MCF 10A (cell line): Measurements from ENCODE around the gene ENO4. TPM values are rescaled to one million over a fixed set of nuclear protein-coding genes. Genes with fewer than 3 reads are reported as not detected.

ENCODE experiments used
- BruUV-seq: library from RNA; stranded (reverse); fragments of 400-500 nt; replicated peaks from 2 replicates; lab custom pipeline; 2021; lab: Mats Ljungman, UMichigan
- CTCF ChIA-PET: fragments of 300-600 bp; sonication (Branson Sonifier 250); formaldehyde crosslinking; extraction: SDS; loops from one replicate; lab custom pipeline; 2021; ENCODE audit warnings: antibody characterized with exemption, inconsistent platforms; lab: Yijun Ruan, JAX
- POLR2A ChIA-PET: fragments of 300-600, 350-650 bp; sonication (Branson Sonifier 250); formaldehyde crosslinking; extraction: SDS; loops from one replicate; lab custom pipeline; 2020; ENCODE audit warnings: antibody characterized with exemption, inconsistent platforms; lab: Yijun Ruan, JAX
- DNase-seq: peaks from one replicate; pipeline ENCODE4 v3.0.0-alpha.2; 2018; ENCODE audit not compliant: unreplicated experiment
- H3K27ac Mint-ChIP-seq: one replicate; pipeline ENCODE4 v1.8.0; 2022; ENCODE audit warnings: mild to moderate bottlenecking, low read depth, mixed read lengths; ENCODE audit not compliant: unreplicated experiment
- H3K27me3 Mint-ChIP-seq: one replicate; pipeline ENCODE4 v1.8.0; 2022; ENCODE audit warnings: mixed read lengths; ENCODE audit not compliant: insufficient read depth, unreplicated experiment
- H3K36me3 Mint-ChIP-seq: one replicate; pipeline ENCODE4 v1.8.0; 2022; ENCODE audit warnings: mild to moderate bottlenecking, moderate library complexity, mixed read lengths; ENCODE audit not compliant: insufficient read depth, unreplicated experiment
- H3K4me1 Mint-ChIP-seq: one replicate; pipeline ENCODE4 v1.8.0; 2022; ENCODE audit warnings: mixed read lengths; ENCODE audit not compliant: insufficient read depth, unreplicated experiment
- H3K4me3 Mint-ChIP-seq: one replicate; pipeline ENCODE4 v1.8.0; 2022; ENCODE audit warnings: mild to moderate bottlenecking, moderate library complexity, mixed read lengths; ENCODE audit not compliant: unreplicated experiment
- H3K9me3 Mint-ChIP-seq: one replicate; pipeline ENCODE4 v1.8.0; 2022; ENCODE audit warnings: mixed read lengths; ENCODE audit not compliant: unreplicated experiment
- CTCF ChIP-seq: fragments of 200-600 bp; IDR thresholded peaks from one replicate; pipeline ENCODE4 v1.8.0; 2022; ENCODE audit warnings: antibody characterized with exemption, mild to moderate bottlenecking; ENCODE audit not compliant: unreplicated experiment
- intact Hi-C: fragments of 100-400 bp; cut with micrococcal nuclease; formaldehyde crosslinking; loops from 2 replicates; pipeline ENCODE4 v1.14.1; 2022
- total RNA-seq: library from RNA; stranded (reverse); gene quantifications from 2 replicates; pipeline ENCODE4 v1.2.3, GENCODE V29; 2022

ENO4 gene
- total RNA-seq, 1 experiment from 2014 or later, result not detected

GRCh38 chr10:116828116-116828515 is 21.2 kb upstream of the ENO4 start:
- DNase-seq, result no peak
- no peak overlapping the region for H3K4me3 Mint-ChIP-seq
- TF ChIP-seq CTCF, result no peak
- intact Hi-C loops, result no loop called here
- H3K27me3 Mint-ChIP-seq, result no peaks in the 10 kb centered on the region
- no peaks in the 10 kb centered on the region for H3K9me3 Mint-ChIP-seq
- no TSS peak for BruUV-seq
- no peaks in the 10 kb centered on the region for H3K4me1 Mint-ChIP-seq
- ChIA-PET POLR2A (no interaction called here), CTCF (interaction anchor here (0.9 to 4.4 kb wide), 4 partner anchors 9 to 347 kb away, joined by 3 to 20 read pairs (median 6); no protein-coding TSS in a partner anchor)
- peaks cover 15% of the 10 kb centered on the region for H3K36me3 Mint-ChIP-seq
- no peak overlapping the region for H3K27ac Mint-ChIP-seq

GRCh38 chr10:116829711-116830110 is 19.6 kb upstream of the ENO4 start:
- no peak for DNase-seq
- Mint-ChIP-seq H3K27ac (no peak overlapping the region), H3K4me1 (no peaks in the 10 kb centered on the region), H3K4me3 (no peak overlapping the region), H3K36me3 (peaks cover 27% of the 10 kb centered on the region), H3K9me3 (no peaks in the 10 kb centered on the region), H3K27me3 (no peaks in the 10 kb centered on the region)
- POLR2A ChIA-PET, result interaction anchor here (0.6 kb wide), 1 partner anchor 60 kb away, joined by 3 read pairs; no protein-coding TSS in a partner anchor
- no peak for TF ChIP-seq CTCF
- CTCF ChIA-PET, result interaction anchor here (0.7 to 1.1 kb wide), 2 partner anchors 336 to 512 kb away, joined by 3 read pairs; no protein-coding TSS in a partner anchor
- BruUV-seq, result no TSS peak
- intact Hi-C loops, result no loop called here

GRCh38 chr10:116831086-116831485 is 18.2 kb upstream of the ENO4 start:
- H3K4me1 Mint-ChIP-seq, result no peaks in the 10 kb centered on the region
- H3K27ac Mint-ChIP-seq, result no peak overlapping the region
- ChIA-PET CTCF (interaction anchor here (1.0 to 1.6 kb wide), 2 partner anchors 10 to 35 kb away, joined by 3 to 4 read pairs; no protein-coding TSS in a partner anchor), POLR2A (interaction anchor here (2.2 kb wide), 1 partner anchor 10 kb away, joined by 5 read pairs; no protein-coding TSS in a partner anchor)
- no peak overlapping the region for H3K4me3 Mint-ChIP-seq
- H3K36me3 Mint-ChIP-seq, result peaks cover 27% of the 10 kb centered on the region
- H3K27me3 Mint-ChIP-seq, result no peaks in the 10 kb centered on the region
- intact Hi-C loops, result no loop called here
- H3K9me3 Mint-ChIP-seq, result no peaks in the 10 kb centered on the region
- TF ChIP-seq CTCF, result no peak
- DNase-seq, result no peak
- no TSS peak for BruUV-seq

GRCh38 chr10:116831790-116832189 is 17.5 kb upstream of the ENO4 start:
- BruUV-seq, result no TSS peak
- no peaks in the 10 kb centered on the region for H3K4me1 Mint-ChIP-seq
- H3K9me3 Mint-ChIP-seq, result no peaks in the 10 kb centered on the region
- CTCF ChIA-PET, result interaction anchor here (1.6 kb wide), 1 partner anchor 35 kb away, joined by 3 read pairs; no protein-coding TSS in a partner anchor
- intact Hi-C loops, result no loop called here
- H3K27ac Mint-ChIP-seq, result no peak overlapping the region
- H3K4me3 Mint-ChIP-seq, result no peak overlapping the region
- TF ChIP-seq CTCF, result no peak
- peaks cover 27% of the 10 kb centered on the region for H3K36me3 Mint-ChIP-seq
- no peaks in the 10 kb centered on the region for H3K27me3 Mint-ChIP-seq
- DNase-seq, result no peak
- POLR2A ChIA-PET, result interaction anchor here (2.2 kb wide), 1 partner anchor 10 kb away, joined by 5 read pairs; no protein-coding TSS in a partner anchor
